GM19043 (cell line): ENCODE results near the gene SIGLEC15.
"Not testable (repeated sequence)": the region's sequence is repeated elsewhere in the genome, so short reads cannot be mapped to it uniquely, and the experiment has no call there.

Source experiments
- ATAC-seq: cut with Tn5 transposase; IDR thresholded peaks from one replicate; pipeline ENCODE4 v1.9.1; 2021; ENCODE audit warnings: low read depth; ENCODE audit not compliant: unreplicated experiment

SIGLEC15 gene

DNA sequence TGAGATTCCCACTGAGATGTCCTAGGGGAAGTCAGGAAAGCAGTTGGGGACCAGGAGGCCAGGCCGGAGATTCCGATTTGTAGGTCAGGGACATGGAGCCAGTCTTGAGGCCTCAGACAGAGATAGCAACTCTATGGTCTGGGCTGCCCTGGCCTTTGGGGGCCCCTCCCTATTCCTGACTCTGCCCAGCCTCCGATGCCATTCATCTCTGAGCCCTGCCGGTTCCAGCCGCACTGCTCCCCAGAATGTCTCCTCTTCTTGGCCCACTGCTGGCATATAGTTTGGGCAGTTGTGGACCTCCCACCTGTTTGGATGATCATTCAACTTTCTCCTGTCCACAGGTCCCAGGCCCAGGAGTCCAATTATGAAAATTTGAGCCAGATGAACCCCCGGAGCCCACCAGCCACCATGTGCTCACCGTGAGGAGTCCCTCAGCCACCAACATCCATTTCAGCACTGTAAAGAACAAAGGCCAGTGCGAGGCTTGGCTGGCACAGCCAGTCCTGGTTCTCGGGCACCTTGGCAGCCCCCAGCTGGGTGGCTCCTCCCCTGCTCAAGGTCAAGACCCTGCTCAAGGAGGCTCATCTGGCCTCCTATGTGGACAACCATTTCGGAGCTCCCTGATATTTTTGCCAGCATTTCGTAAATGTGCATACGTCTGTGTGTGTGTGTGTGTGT, 16.4 kb downstream of the SIGLEC15 start:
- ATAC-seq, result no peak

DNA sequence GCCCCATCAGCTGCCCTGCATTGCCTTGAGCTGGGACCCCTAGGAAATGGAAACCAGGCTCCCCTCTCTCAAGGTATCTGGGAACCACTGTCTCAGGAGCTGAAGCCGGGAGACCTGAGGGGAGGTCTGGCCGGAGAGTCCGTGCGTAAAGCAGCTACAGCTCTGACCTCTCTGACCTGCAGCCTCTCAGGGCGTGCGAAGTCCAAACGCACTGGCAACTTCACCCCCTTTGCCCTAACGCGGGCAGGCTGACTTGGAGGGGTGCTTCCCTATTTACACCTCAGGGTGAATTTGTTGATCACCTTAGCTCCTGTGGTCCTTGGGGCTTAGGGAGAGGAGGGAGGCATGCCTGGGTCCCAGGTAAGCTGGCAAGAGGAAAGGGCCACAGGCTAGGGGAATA, 17.5 kb downstream of the SIGLEC15 start:
- no peak for ATAC-seq

GRCh38 chr18:45844938-45845337, 19.5 kb downstream of the SIGLEC15 start:
- ATAC-seq, result no peak

GRCh38 chr18:45845410-45845809, 19.9 kb downstream of the SIGLEC15 start:
- ATAC-seq, result no peak

GRCh38 chr18:45847119-45847518, 21.6 kb downstream of the SIGLEC15 start:
- ATAC-seq, result no peak

DNA sequence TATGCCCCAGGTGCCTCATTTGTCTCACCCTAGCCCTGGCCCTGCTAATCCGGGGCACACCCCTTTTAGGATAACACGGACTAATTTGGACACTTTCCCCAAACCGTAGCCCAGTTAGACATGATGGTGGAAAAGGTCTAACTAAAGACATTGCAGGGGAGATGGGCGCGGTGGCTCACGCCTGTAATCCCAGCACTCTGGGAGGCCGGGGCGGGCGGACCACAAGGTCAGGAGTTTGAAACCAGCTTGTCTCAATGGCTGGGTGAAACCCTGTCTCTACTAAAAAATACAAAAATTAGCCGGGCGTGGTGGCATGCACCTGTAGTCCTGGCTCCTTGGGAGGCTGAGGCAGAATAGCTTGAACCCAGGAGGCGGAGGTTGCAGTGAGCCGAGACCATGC, 23.2 kb downstream of the SIGLEC15 start:
- ATAC-seq, result not testable (repeated sequence)

DNA sequence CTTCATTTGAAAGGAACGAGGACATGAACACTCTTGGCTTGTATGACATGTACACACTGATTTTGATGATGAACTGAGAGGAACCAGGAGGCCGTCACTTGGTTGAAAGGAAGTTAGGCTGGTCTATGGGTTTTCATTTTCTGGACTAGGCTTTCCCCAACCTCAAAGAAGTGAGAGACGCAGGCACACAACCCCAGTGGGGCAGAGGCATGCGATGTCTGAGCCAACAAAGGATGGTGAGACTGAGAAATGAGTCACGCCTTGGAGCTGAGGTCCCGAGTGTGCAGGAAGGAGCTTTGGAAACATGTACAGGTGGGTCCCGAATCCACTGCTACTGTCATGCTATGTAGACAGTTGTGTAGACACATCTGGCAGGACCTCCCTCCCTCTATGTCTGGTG, 24.1 kb downstream of the SIGLEC15 start:
- ATAC-seq, result no peak

GRCh38 chr18:45850021-45850420, 24.5 kb downstream of the SIGLEC15 start:
- ATAC-seq, result no peak

DNA sequence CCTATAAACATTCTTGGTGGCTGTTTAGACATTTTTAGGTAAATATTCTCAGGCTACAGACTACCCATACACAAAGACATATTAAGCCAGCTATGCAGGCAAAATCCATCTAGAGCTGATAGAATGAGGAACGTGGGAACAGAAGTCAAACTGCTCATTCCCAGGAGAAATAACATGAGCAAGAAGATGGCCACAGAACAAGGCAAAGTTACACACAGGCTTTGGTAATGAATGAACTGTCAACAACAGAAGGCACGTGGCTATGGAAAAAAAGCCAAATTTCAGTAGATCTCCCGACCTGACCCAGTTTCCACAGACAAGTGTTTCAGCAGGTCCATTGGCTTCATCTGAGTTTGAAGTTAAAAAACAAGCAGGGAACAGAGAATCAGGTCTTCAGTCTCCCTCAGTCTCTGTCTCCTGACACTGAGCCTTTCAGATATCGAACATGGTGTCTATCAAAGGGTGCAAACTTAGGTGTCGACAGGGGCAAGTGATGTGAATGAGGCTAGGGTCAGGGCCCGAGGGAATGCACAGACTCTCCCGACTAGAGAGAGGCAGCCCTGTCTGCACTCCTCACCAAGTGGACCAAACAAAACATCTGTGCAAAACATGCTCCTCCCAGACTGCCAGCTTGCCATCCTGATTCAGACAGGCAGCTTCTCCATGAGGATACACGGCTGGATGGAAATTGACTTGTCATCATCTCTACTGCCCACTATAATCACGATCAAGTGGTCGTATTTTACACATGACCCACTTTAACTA, 25.9 kb downstream of the SIGLEC15 start:
- no peak for ATAC-seq

DNA sequence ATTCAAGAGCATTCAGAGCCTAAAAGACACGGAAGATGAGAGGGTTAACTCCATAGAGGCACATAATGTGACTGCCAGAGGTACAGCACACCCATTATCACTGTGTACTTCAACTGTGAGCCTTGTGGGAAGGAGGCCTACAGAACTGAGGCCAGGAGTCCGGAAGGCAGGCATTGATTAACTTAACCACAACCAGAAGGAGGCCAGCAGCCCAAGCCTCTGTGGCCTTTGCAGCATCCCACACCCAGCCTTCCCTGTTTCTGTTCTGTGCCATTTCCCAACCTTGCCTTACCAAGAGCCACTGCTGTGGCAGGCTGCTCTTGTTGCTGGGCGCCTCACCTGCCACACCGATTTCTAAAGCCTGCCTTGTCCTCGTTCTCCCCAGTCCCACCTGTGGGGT, 27.2 kb downstream of the SIGLEC15 start:
- ATAC-seq, result no peak

DNA sequence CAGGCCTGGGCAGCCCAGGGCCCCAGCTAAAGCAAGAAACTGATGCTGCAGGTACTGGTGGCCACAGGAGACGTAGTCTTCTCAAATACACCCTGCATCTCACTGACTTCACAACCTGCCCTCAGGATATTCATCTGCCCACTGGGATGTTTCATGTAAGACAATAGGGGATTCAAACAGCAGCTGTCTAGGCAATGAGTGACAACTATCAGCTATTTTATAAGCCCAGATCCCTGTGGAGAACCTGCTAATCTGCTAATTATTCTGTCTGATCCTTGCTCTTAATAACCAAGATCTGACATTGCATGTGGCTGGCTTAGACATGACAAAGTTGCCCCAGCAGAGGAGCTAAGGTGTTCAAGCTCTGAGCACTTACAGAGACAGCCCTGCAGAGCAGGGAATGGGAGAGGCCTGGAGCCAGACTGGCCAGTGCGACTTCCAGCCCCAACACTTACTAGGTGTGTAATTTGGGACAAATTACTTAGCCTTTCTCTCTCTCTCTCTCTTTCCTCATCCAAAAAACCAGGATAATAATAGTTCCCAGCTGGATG, 28.6 kb downstream of the SIGLEC15 start:
- no peak for ATAC-seq

- no peak for ATAC-seq
Observed at GRCh38 chr18:45856531-45856930, 31.1 kb downstream of the SIGLEC15 start.

DNA sequence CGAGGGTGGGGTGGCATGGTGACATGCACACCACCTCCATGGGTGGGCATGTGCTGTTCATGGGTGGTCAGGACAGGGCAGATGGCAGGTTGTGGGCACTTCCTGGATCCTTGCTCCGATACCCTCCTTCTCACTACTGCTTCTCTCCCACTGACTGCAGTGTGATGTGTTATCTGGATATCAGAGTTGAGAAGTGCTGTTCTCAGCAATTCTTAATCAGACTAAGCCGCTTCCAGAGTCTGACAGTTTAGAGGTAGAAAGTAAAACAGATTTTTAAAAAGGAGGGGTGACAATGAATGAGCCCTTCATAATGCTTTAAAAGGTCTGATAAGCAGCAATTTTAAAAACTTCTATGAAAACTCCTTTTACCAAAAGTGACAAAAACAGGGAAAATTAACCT, 33.9 kb downstream of the SIGLEC15 start:
- no peak for ATAC-seq

DNA sequence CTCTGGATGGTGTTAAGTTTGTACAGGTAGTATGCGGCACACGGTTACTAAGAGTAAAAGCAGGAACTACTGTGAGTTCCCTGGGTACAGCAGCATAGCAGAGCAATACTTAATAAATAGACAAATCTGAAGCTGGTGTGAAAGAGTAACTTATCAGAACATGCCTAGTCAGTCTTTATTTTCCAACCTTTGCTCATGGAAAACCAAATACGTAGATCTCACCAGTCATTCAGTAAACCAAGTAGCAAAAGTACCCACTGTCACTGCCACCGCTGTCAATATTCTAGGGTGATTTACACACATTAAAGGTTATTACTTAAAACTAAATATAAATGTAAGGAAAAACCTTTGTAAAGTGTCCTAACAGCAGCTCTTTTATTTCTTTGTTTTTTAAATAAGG, 35.0 kb downstream of the SIGLEC15 start:
- ATAC-seq, result no peak

DNA sequence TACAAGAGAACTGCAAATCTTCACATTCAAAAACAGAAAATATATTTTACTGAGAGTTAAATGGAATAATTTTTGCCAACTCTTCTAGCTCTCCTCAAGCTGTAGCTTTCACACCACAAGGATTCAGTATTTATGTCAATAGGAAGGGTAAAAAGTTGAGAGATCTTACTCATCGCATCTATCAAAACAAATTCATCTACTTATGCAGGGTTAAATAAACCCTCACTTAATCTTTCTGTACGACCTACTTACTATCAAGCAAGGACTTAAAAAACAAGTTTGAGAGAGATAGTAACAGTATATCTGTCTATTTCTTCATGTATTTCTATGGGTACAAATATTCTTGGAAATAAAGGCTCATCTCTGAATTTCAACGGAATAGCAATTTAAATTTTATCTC, 35.5 kb downstream of the SIGLEC15 start:
- ATAC-seq, result no peak

- no peak for ATAC-seq
Observed at GRCh38 chr18:45861926-45862325, 36.5 kb downstream of the SIGLEC15 start.

GRCh38 chr18:45863469-45863868, 38.0 kb downstream of the SIGLEC15 start:
- ATAC-seq, result no peak

- no peak for ATAC-seq
Observed at GRCh38 chr18:45864081-45864480, 38.6 kb downstream of the SIGLEC15 start.

DNA sequence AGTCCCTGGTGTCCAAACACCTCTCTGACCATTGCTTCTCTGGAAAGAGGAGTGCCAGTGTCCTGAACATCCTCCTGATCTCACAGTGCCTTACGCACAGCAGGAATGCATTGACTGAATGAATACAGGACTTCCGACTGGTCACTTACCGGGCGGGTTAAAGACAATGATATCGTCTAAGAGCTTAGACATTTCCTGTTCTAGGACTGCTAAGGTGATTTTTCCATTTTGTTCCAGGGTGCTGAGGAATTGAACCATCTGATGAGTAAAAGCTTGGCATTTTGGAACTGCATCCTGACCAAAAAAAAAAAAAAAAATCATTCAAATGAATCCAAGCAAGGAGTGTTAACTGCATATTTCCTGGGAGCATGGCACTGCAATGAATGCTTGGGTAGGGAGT, 40.0 kb downstream of the SIGLEC15 start:
- ATAC-seq, result no peak

DNA sequence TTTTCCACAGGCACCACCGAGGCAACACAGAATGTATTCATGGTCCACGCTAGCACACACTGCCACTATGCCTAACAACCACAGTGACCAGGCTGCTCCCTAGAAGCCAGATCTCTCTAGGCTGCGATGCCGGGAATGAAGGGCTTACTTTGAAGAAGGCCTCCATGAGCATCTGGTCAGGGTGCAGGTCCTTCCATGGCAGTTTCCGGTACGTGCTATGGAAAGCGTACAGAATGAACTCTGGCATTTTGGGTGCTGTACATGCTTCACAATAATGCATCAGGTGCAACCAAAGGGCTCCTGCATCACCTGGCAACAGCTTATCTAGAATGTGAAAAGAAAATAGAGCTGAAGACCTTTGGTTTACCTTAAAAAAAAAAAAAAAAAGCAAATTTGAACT, 44.9 kb downstream of the SIGLEC15 start:
- no peak for ATAC-seq

GRCh38 chr18:45871431-45872084, 46.1 kb downstream of the SIGLEC15 start:
- ATAC-seq, result no peak
